Vagina (tissue), 2 donors: ENCODE measurements around the gene DIS3L.

ENCODE experiments used
- CTCF ChIP-seq, 3 experiments: fragments of 450-650 bp in 2 of 3; fragments of 200-600 bp in 1 of 3; sonication (generic) in 1 of 3; IDR thresholded peaks; one replicate each; pipeline ENCODE4 v1.5.1; 2017 to 2019; ENCODE audit warnings: antibody characterized with exemption in 3 of 3, mild to moderate bottlenecking in 2 of 3, moderate library complexity in 2 of 3
- POLR2A ChIP-seq, 2 donors: fragments of 450-650 bp; IDR thresholded peaks; one replicate each; pipeline ENCODE4 v1.6.1; 2017; ENCODE audit warnings: antibody characterized with exemption in 2 of 2, mild to moderate bottlenecking in 2 of 2, moderate library complexity in 2 of 2
- POLR2AphosphoS5 ChIP-seq, 2 donors: sonication (generic); formaldehyde crosslinking; IDR thresholded peaks; one replicate each; pipeline ENCODE4 v1.9.0; 2017; ENCODE audit warnings: antibody characterized with exemption in 2 of 2, mild to moderate bottlenecking in 2 of 2, low read depth in 1 of 2; ENCODE audit not compliant: insufficient read depth in 1 of 2

GRCh38 chr15:66269326-66270090, 23.9 kb upstream of the DIS3L start:
- no peak for TF ChIP-seq POLR2A (IDR thresholded peaks at IDR 0.05)
- no peak for TF ChIP-seq CTCF (IDR thresholded peaks at IDR 0.05)
- TF ChIP-seq POLR2AphosphoS5 (IDR thresholded peaks at IDR 0.05; ENCODE audit: insufficient read depth in 1 of 2, low read depth in 1 of 2), result peak in 1 of 2 donors; percentile 62
